GM12872 (cell line): ENCODE data around the gene ZKSCAN1.
A peak's percentile ranks its signal among the peaks of the same experiment; 100 is the strongest.

Experiments used
- TF ChIP-seq, protein P1 (sequence below): IDR thresholded peaks from 3 replicates; pipeline ENCODE4 v1.5.1; 2011; ENCODE audit warnings: low read depth, mild to moderate bottlenecking, low read length, moderate library complexity; ENCODE audit not compliant: insufficient read depth

ZKSCAN1 gene

DNA sequence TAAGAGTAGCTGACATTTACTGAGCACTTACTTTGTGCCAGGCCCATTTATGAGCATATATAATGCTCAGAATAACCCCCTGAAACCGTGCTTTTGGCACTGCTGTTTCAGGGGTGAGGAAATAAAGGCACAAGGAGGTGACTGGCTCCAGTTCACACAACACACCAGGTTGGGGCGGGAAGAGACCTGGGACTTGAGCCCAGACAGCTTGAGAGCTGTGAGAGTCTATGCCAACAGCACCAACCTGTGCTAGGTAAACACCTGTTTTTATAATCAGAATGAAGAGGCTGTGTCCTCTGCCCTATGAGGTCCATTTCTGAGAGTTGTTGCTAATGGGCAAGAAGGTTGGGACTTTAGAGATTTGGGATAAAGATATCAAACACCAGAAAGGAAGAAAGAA is 30.8 kb upstream of the ZKSCAN1 start:
- TF ChIP-seq, protein P1, sequence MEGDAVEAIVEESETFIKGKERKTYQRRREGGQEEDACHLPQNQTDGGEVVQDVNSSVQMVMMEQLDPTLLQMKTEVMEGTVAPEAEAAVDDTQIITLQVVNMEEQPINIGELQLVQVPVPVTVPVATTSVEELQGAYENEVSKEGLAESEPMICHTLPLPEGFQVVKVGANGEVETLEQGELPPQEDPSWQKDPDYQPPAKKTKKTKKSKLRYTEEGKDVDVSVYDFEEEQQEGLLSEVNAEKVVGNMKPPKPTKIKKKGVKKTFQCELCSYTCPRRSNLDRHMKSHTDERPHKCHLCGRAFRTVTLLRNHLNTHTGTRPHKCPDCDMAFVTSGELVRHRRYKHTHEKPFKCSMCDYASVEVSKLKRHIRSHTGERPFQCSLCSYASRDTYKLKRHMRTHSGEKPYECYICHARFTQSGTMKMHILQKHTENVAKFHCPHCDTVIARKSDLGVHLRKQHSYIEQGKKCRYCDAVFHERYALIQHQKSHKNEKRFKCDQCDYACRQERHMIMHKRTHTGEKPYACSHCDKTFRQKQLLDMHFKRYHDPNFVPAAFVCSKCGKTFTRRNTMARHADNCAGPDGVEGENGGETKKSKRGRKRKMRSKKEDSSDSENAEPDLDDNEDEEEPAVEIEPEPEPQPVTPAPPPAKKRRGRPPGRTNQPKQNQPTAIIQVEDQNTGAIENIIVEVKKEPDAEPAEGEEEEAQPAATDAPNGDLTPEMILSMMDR: no peak

DNA sequence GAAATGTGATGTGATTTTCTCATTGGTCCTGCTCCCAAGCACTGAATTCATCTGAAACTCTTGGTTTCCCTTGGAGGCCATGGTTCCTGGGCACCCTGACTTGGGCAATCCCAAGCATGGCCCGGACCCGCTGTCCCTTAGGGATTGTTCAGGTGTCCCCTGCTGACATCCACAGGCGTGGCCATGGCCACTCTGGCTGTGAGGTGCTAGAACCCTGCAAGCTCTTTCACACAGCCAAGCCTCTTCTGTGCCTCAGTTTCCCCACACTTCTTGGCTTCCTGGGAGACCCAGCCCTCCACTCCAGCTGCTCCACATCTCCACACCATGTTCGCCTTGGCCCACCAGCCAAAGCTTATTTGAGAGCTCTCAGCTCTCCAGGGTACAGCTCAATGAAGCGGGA is 27.6 kb upstream of the ZKSCAN1 start:
- TF ChIP-seq, protein P1: no peak

DNA sequence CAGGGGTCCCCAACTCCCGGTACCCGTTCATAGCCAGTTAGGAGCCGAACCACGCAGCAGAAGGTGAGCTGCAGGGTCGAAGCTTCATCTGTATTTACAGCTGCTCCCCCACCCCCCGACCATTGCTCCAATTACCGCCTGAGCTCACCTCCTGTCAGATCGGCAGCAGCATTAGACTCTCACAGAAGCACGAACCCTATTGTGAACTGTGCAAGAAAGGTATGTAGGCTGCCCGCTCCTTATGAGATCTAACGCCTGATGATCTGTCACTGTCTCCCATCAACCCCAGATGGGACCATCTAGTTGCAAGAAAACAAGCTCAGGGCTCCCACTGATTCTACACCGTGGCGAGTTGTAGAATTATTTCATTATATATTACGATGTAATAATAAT is 24.9 kb upstream of the ZKSCAN1 start:
- TF ChIP-seq, protein P1: no peak

DNA sequence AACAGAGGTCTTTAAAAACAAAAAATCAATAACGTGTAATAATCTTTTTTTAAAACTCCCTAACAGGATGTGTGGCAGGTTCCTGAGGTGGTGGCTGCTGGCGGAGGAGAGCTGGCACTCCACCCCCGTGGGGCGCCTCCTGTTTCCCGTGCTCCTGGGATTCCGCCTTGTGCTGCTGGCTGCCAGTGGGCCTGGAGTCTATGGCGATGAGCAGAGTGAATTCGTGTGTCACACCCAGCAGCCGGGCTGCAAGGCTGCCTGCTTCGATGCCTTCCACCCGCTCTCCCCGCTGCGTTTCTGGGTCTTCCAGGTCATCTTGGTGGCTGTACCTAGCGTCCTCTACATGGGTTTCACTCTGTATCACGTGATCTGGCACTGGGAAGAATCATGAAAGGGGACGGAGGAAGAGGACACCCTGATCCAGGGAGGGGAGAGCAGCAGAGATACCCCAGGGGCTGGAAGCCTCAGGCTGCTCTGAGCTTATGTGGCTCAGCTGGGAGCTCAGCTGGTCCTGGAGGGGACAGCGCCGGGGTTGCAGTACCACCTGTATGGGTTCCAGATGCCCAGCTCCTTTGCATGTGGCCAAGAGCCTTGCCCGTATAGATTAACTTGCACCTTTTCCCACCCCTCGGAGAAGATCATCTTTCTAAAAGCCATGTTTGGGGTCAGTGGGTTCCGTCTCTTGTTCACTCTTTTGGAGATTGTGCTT is 22.9 kb upstream of the ZKSCAN1 start:
- TF ChIP-seq, protein P1: no peak

DNA sequence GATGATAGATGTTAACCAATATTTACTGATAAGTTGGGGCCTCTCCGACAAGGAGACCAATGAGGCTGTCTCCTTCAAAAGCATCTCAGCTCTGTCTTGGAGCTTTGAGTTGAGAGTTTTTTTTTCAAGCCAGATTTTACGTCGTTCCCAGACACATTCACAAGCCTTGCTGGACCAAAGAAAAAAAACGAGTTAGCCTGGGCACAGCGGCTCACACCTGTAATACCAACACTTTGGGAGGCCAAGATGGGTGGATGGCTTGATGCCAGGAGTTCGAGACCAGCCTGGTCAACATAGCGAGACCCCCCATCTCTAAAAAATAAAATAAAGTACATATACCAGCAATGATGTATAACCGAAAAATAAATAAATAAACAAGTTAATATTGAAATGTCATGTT is 20.6 kb upstream of the ZKSCAN1 start:
- TF ChIP-seq, protein P1: no peak

DNA sequence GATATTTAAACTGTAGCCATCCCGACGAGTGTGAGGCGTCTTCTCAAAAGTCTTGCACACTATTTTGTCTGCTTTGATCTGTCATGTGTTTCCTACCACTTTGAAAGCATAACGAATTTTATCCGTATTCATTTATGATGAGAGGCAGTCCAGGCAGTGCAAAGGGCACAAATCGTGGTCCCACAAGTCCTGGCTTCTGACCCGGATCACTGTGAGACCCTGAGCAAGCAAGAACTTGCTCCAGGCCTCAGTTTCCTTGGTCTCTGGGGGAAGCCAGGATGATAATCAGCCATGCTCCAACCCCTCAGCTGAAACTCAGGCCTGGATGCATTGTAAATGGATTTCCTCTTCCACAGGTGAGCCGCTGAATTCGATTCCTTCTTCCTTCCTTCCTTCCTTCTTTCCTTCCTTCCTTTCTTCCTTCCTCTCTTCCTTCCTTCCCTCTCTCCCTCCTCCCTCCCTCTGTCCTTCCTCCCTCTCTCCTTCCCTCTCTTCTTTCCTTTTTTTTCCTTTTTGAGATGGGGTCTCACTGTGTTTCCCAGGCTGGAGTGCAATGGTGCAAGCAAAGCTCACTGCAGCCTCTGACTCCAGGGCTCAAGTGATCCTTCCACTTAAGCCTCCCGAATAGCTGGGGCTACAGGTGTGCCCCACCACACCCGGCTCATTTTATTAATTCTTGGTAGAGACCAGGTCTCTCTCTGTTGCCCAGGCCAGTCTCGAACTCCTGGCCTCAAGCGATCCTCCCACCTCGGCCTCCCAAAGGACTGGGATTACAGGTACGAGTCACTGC is 18.4 kb upstream of the ZKSCAN1 start:
- TF ChIP-seq, protein P1: no peak

DNA sequence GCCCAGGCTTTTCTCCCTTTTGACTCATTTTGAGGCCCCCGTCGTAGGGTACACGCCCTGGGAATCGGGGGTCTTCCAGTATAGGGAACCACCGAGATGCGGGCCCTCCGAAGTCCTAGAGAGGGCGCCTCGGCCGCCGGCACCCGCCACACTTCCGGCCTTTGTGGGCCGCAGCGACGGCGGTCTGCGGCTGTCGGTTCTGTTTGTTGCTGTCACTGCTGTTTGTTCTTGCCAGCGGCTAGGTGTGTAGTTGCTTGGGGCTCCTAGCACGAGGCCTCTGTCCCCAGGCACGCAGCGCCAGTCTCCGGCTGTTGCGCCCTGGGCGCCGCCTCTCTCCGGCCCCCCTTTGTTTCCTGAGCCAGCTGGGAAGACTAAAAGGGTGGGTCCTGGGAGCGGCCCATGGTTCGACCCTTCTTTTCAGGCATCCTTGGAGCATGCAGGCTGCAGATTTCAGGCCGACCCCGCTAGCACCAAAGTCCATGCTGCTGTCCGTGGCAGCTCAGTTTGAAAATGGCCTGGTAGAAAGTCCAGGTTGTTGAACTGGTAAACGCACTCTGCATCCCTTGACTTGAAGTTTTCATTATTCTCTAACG is 17.8 kb upstream of the ZKSCAN1 start:
- TF ChIP-seq, protein P1: peak; percentile 10; the same call in 1 of the 3 replicates
